Measurements from ENCODE around the gene PCP4L1. TPM values are rescaled to one million over a fixed set of nuclear protein-coding genes. Genes with fewer than 3 reads are reported as not detected.

PCP4L1 gene
- polyA plus RNA-seq, 2 of the 4 experiments (the other 2 are of a cell fraction), result not detected

DNA sequence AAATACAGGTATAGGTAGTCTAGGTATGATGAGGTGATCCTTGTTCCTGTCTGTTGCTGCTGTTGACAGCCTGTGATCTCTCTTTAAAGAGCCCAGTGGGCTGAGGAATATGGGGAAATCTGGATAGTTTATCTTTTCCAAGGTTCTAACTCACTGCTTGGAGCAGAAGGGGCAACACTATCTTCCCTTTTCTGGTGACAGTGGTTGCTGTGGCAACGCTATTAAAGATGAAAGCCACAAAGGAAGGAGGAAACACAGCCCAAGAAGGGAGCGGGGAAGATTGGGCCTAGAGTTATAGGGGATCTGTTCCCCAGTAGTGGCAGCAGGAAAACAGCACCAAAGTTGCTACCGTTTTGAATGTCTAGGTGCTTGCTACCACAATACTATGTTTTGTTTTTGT is 8.8 kb downstream of the PCP4L1 start:
- POLR2A ChIA-PET, result interaction anchor here (1.0 kb wide), 1 partner anchor 47 kb away, joined by 3 read pairs; the partner anchor contains the start of gene SDHC
- TF ChIP-seq CEBPB (IDR thresholded peaks at IDR 0.05) (no peak), RNF2 (IDR thresholded peaks at IDR 0.05; ENCODE audit: borderline replicate concordance, low read depth) (no peak), POLR2A (IDR thresholded peaks at IDR 0.05; ENCODE audit: low read length) (no peak), FOXS1 (CRISPR knock-in tag; IDR thresholded peaks at IDR 0.05) (no peak), PHF8 (IDR thresholded peaks at IDR 0.05; ENCODE audit: borderline replicate concordance, low read depth) (no peak), ZSCAN20 (CRISPR knock-in tag; IDR thresholded peaks at IDR 0.05) (no peak), KDM5A (IDR thresholded peaks at IDR 0.05) (no peak), MAFK (IDR thresholded peaks at IDR 0.05; ENCODE audit: partially characterized antibody) (no peak), NFE2L2 (conservative IDR thresholded peaks at IDR 0.05; ENCODE audit: low read length) (no peak), ZFP36 (IDR thresholded peaks at IDR 0.05; ENCODE audit: borderline replicate concordance, partially characterized antibody) (no peak), KDM1A (IDR thresholded peaks at IDR 0.05; ENCODE audit: low read depth) (no peak), HOXB13 (CRISPR knock-in tag; IDR thresholded peaks at IDR 0.05; ENCODE audit: low read depth) (no peak)
- TF ChIP-seq, protein P1, sequence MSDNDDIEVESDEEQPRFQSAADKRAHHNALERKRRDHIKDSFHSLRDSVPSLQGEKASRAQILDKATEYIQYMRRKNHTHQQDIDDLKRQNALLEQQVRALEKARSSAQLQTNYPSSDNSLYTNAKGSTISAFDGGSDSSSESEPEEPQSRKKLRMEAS (IDR thresholded peaks at IDR 0.05), result no peak
- no peak for FAIRE-seq

DNA sequence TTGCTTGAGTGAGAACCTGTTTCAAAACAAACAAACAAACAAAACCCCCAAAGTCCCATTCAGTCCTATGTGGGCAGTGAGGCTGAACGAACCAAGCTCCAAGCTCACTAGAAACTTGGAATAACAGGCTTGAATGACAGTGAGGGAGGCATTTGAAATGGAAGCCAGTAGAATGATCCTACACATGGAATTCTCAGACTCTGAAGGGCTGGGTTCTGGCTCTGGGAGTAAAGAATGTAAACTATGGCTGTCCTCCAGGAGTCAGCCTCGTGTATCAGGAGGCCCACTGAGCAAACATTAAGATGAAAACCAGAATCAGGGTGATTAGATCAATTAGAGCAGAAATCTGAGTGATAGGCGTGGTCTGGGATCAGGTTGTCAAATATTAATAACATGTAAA is 14.9 kb downstream of the PCP4L1 start:
- H3K4me3 ChIP-seq, result no peak overlapping the region
- H3K4me2 ChIP-seq, result no peak overlapping the region
- no peak for ATAC-seq
- WGBS (ENCODE audit: missing lambda C conversion rate), result 11% methylated on average over 3 of the region's 3 CpGs
- H3K9me3 ChIP-seq, result no peaks in the 10 kb centered on the region
- H3K27ac ChIP-seq, result no peak overlapping the region
- ChIA-PET CTCF (interaction anchor here (1.0 to 1.9 kb wide), 3 partner anchors 16 to 44 kb away, joined by 3 to 5 read pairs (median 3); no protein-coding TSS in a partner anchor), POLR2A (no interaction called here)
- no peak for FAIRE-seq
- H3K4me1 ChIP-seq, result no peaks in the 10 kb centered on the region
- TF ChIP-seq NR3C1 (IDR thresholded peaks at IDR 0.05) (no peak), KDM1A (IDR thresholded peaks at IDR 0.05; ENCODE audit: low read depth) (no peak), FOSB (CRISPR knock-in tag; IDR thresholded peaks at IDR 0.05) (no peak), NPAS2 (CRISPR knock-in tag; IDR thresholded peaks at IDR 0.05; ENCODE audit: borderline replicate concordance) (no peak), GATA3 (IDR thresholded peaks at IDR 0.05; ENCODE audit: borderline replicate concordance) (no peak), MAFK (IDR thresholded peaks at IDR 0.05; ENCODE audit: partially characterized antibody) (no peak), ZC3H11A (IDR thresholded peaks at IDR 0.05) (no peak), CEBPB (IDR thresholded peaks at IDR 0.05) (no peak), RNF2 (IDR thresholded peaks at IDR 0.05; ENCODE audit: borderline replicate concordance, low read depth) (no peak), CBX2 (IDR thresholded peaks at IDR 0.05; ENCODE audit: borderline replicate concordance, low read depth) (no peak), KDM5A (IDR thresholded peaks at IDR 0.05) (no peak), FOSL2 (IDR thresholded peaks at IDR 0.05) (no peak), FOSL2 (CRISPR knock-in tag; IDR thresholded peaks at IDR 0.05) (no peak), RARB (CRISPR knock-in tag; IDR thresholded peaks at IDR 0.05) (no peak), EHMT2 (IDR thresholded peaks at IDR 0.05; ENCODE audit: low read depth) (no peak), EHF (CRISPR knock-in tag; IDR thresholded peaks at IDR 0.05) (no peak), ZSCAN20 (CRISPR knock-in tag; IDR thresholded peaks at IDR 0.05) (no peak)
- TF ChIP-seq, protein P2, sequence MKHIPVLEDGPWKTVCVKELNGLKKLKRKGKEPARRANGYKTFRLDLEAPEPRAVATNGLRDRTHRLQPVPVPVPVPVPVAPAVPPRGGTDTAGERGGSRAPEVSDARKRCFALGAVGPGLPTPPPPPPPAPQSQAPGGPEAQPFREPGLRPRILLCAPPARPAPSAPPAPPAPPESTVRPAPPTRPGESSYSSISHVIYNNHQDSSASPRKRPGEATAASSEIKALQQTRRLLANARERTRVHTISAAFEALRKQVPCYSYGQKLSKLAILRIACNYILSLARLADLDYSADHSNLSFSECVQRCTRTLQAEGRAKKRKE (CRISPR knock-in tag; IDR thresholded peaks at IDR 0.05; ENCODE audit: low read depth), result no peak
- TF ChIP-seq, protein P3, sequence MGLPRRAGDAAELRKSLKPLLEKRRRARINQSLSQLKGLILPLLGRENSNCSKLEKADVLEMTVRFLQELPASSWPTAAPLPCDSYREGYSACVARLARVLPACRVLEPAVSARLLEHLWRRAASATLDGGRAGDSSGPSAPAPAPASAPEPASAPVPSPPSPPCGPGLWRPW (IDR thresholded peaks at IDR 0.05), result no peak
- DNase-seq (ENCODE audit: low read depth in 1 of 2, low spot score in 1 of 2), result no peak

More for the DNA sequence above, 8.8 kb downstream of the PCP4L1 start:
- H3K9me3 ChIP-seq, result no peaks in the 10 kb centered on the region
- ATAC-seq (no peak; a peak in 1 of 6 replicates), DNase-seq (ENCODE audit: low read depth in 1 of 2, low spot score in 1 of 2) (no peak)
- H3K27ac ChIP-seq, result no peak overlapping the region
- no peak overlapping the region for H3K4me3 ChIP-seq
- WGBS (ENCODE audit: missing lambda C conversion rate), result 60% methylated on average over 3 of the region's 3 CpGs
- H3K4me2 ChIP-seq, result no peak overlapping the region
- H3K4me1 ChIP-seq, result peaks cover 11% of the 10 kb centered on the region; the same call in 2 of the 3 replicates
- CTCF ChIA-PET, result interaction anchor here (1.2 to 3.4 kb wide), 4 partner anchors 24 to 109 kb away, joined by 3 to 16 read pairs (median 6); partner anchors contain the start of gene TOMM40L

All from A549 (cell line).